A549 (cell line): ENCODE data around the gene TSFM. TPM values are rescaled to one million over a fixed set of nuclear protein-coding genes. Genes with fewer than 3 reads are reported as not detected.

Experiments
- ATAC-seq, 2 experiments: fragments of 200-7000 bp in 1 of 2; fragments of >200 bp in 1 of 2; cut with Nextera tagmentation in 1 of 2; cut with Tn5 transposase in 1 of 2; 3 replicates each; pipeline versions ENCODE4 v1.8.0 to v1.9.1; 2018 to 2020; ENCODE audit warnings: mild to moderate bottlenecking in 1 of 2, moderate library complexity in 1 of 2
- CTCF ChIA-PET: fragments of 300-600 bp; sonication (Branson Sonifier 250); formaldehyde crosslinking; extraction: SDS; loops from one replicate; lab custom pipeline; 2021; ENCODE audit warnings: antibody characterized with exemption, inconsistent platforms; lab: Yijun Ruan, JAX
- POLR2A ChIA-PET: fragments of 350-600 bp; formaldehyde crosslinking; extraction: SDS; loops from one replicate; lab custom pipeline; 2021; ENCODE audit warnings: antibody characterized with exemption, inconsistent platforms; lab: Yijun Ruan, JAX
- DNase-seq, 2 experiments: peaks; one replicate each; pipeline versions ENCODE4 v3.0.0 to v3.0.0-alpha.2; 2011 to 2016; ENCODE audit warnings: low read depth in 1 of 2, low spot score in 1 of 2
- FAIRE-seq: peaks from 2 replicates; lab custom pipeline; 2011; peaks lifted over from hg19 to GRCh38; lab: Jason Lieb, UNC
- H3K27ac ChIP-seq, 2 experiments: fragments of >200 bp; sonication (Bioruptor Twin); formaldehyde crosslinking; 3 replicates each; pipeline ENCODE4 v1.5.1; 2016 to 2017
- H3K4me1 ChIP-seq: fragments of >200 bp; sonication (Bioruptor Twin); formaldehyde crosslinking; 3 replicates; pipeline ENCODE4 v1.6.1; 2016
- H3K4me2 ChIP-seq: fragments of >200 bp; sonication (Bioruptor Twin); formaldehyde crosslinking; 3 replicates; pipeline ENCODE4 v1.6.1; 2016
- H3K4me3 ChIP-seq: fragments of >200 bp; sonication (Bioruptor Twin); formaldehyde crosslinking; 3 replicates; pipeline ENCODE4 v1.5.1; 2016
- H3K9me3 ChIP-seq: fragments of >200 bp; sonication (Bioruptor Twin); formaldehyde crosslinking; 3 replicates; pipeline ENCODE4 v1.6.1; 2016
- BHLHE40 ChIP-seq: IDR thresholded peaks from 2 replicates; pipeline ENCODE4 v1.6.1; 2012; ENCODE audit warnings: low read depth, low read length, inconsistent platforms
- CEBPB ChIP-seq, 2 experiments: fragments of >200 bp in 1 of 2; sonication (Bioruptor Twin) in 1 of 2; formaldehyde crosslinking in 1 of 2; IDR thresholded peaks; 2 replicates each; pipeline ENCODE4 v1.6.1; 2012 to 2016
- CTCF ChIP-seq: fragments of >200 bp; sonication (Bioruptor Twin); formaldehyde crosslinking; IDR thresholded peaks from 3 replicates; pipeline ENCODE4 v1.5.1; 2016
- EHMT2 ChIP-seq: fragments of 200-600 bp; sonication (generic); IDR thresholded peaks from 2 replicates; pipeline ENCODE4 v1.6.1; 2016; ENCODE audit warnings: antibody characterized with exemption, low read depth, mild to moderate bottlenecking, moderate library complexity
- FOSB ChIP-seq: fragments of 250-450 bp; sonication (Bioruptor Pico); IDR thresholded peaks from 2 replicates; pipeline ENCODE4 v1.5.0; 2020; ENCODE audit warnings: mild to moderate bottlenecking, moderate library complexity
- HOXA7 ChIP-seq: fragments of 250-450 bp; sonication (Bioruptor Pico); IDR thresholded peaks from 2 replicates; pipeline ENCODE4 v1.5.0; 2020; ENCODE audit warnings: mild to moderate bottlenecking, moderate library complexity
- HOXB5 ChIP-seq: fragments of 250-450 bp; sonication (Bioruptor Pico); IDR thresholded peaks from 2 replicates; pipeline ENCODE4 v1.5.0; 2020; ENCODE audit warnings: mild to moderate bottlenecking, moderate library complexity
- JUN ChIP-seq, 2 experiments: fragments of >200 bp; sonication (Bioruptor Twin); formaldehyde crosslinking; IDR thresholded peaks; 2 replicates in 1 of 2; 3 replicates in 1 of 2; pipeline ENCODE4 v1.6.1; 2016 to 2017
- MAZ ChIP-seq: fragments of 150-350 bp; IDR thresholded peaks from 2 replicates; pipeline ENCODE4 v1.6.1; 2014; ENCODE audit warnings: antibody characterized with exemption, low read depth, low read length, borderline replicate concordance
- MYC ChIP-seq: IDR thresholded peaks from 2 replicates; pipeline ENCODE4 v1.6.1; 2012; ENCODE audit warnings: mild to moderate bottlenecking, inconsistent platforms, low read length, improper control_type of control experiment, borderline replicate concordance
- NR3C1 ChIP-seq: fragments of >200 bp; sonication (Bioruptor Twin); formaldehyde crosslinking; IDR thresholded peaks from 3 replicates; pipeline ENCODE4 v1.6.1; 2017
- POLR2AphosphoS2 ChIP-seq: conservative IDR thresholded peaks from 2 replicates; pipeline ENCODE4 v1.6.1; 2012; ENCODE audit warnings: low read length, improper control_type of control experiment, inconsistent platforms
- RARB ChIP-seq: fragments of 250-450 bp; sonication (Bioruptor Pico); IDR thresholded peaks from 2 replicates; pipeline ENCODE4 v1.8.0; 2021; ENCODE audit warnings: mild to moderate bottlenecking, moderate library complexity
- RCOR1 ChIP-seq: fragments of 150-350 bp; IDR thresholded peaks from 2 replicates; pipeline ENCODE4 v1.6.1; 2014; ENCODE audit warnings: antibody characterized with exemption, low read length, low read depth
- TFCP2L1 ChIP-seq: fragments of 250-450 bp; sonication (Bioruptor Pico); IDR thresholded peaks from 2 replicates; pipeline ENCODE4 v1.5.0; 2021; ENCODE audit warnings: mild to moderate bottlenecking
- TP53 ChIP-seq: fragments of 250-450 bp; sonication (Bioruptor Pico); IDR thresholded peaks from 2 replicates; pipeline ENCODE4 v1.5.0; 2021; ENCODE audit warnings: mild to moderate bottlenecking, moderate library complexity
- WGBS: methylation state at CpG from one replicate; pipeline ENCODE4 v1.1.6; 2017; ENCODE audit errors: missing lambda C conversion rate; 5-methylcytosine and 5-hydroxymethylcytosine counted together
- polyA plus RNA-seq, 4 experiments: library from polyadenylated mRNA; depleted of rRNA in 3 of 4; stranded (reverse); fragments of >200 nt; fragmentation: RNase III in 1 of 4; extraction: RNeasy Plus Mini Kit Qiagen cat#74134 plus additional on column Dnase treatment in 1 of 4; gene quantifications; 2 replicates in 3 of 4; 3 replicates in 1 of 4; pipeline ENCODE4 v1.2.3, GENCODE V29; 2011 to 2017

The TSFM gene
- polyA plus RNA-seq, 2 of the 4 experiments (the other 2 are of a cell fraction): 31.7 to 60.2 TPM

DNA sequence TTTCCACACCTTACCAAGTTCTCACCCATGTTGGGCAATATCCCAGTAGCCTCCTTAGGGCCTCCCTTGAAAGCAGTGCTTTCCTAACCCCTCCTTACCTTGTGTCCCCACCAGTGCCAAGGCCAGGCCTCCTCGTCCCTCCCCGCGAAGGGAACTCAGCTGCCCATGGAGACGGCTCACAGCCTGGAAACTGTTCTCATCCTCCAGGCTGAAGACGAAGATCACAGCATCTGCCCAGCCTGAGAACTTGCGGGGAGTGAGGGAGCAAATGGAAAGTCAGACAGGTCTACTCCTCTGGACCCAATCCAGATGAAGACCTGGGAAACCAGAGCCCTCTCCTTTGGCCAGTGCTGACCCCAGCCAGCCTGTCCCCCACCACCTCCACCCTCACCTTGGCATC is 48.7 kb upstream of the TSFM start:
- FAIRE-seq (no peak), DNase-seq (no peak), ATAC-seq (no peak)
- no peak overlapping the region for H3K4me3 ChIP-seq
- no peaks in the 10 kb centered on the region for H3K9me3 ChIP-seq
- ChIA-PET CTCF (interaction anchor here (1.0 to 10.7 kb wide), 7 partner anchors 10 to 181 kb away, joined by 3 to 242 read pairs (median 3); partner anchors contain the start of genes B4GALNT1 and TSPAN31), POLR2A (interaction anchor here (0.5 kb wide), 1 partner anchor 171 kb away, joined by 4 read pairs; no protein-coding TSS in a partner anchor)
- peaks cover 25% of the 10 kb centered on the region for H3K4me1 ChIP-seq
- no peak for TF ChIP-seq RCOR1
- H3K4me2 ChIP-seq: no peak overlapping the region
- H3K27ac ChIP-seq: no peak overlapping the region
- WGBS: 63% methylated on average over 6 of the region's 6 CpGs

GRCh38 chr12:57734591-57734990 is 48.0 kb upstream of the TSFM start:
- Histone ChIP-seq H3K9me3 (no peaks in the 10 kb centered on the region), H3K4me1 (peaks cover 27% of the 10 kb centered on the region), H3K4me3 (no peak overlapping the region), H3K4me2 (no peak overlapping the region)
- FAIRE-seq: no peak
- no peak for DNase-seq
- no peak for ATAC-seq
- ChIA-PET POLR2A (interaction anchor here (1.9 kb wide), 1 partner anchor 8 kb away, joined by 14 read pairs; no protein-coding TSS in a partner anchor), CTCF (interaction anchor here (1.0 to 10.7 kb wide), 7 partner anchors 10 to 151 kb away, joined by 3 to 242 read pairs (median 8); partner anchors contain the start of genes B4GALNT1, OS9 and TSPAN31)
- TF ChIP-seq JUN (IDR thresholded peaks at IDR 0.05): no peak
- no peak for TF ChIP-seq HOXB5 (CRISPR knock-in tag)
- no peak for TF ChIP-seq BHLHE40
- no peak for TF ChIP-seq RARB (CRISPR knock-in tag)
- no peak for TF ChIP-seq TFCP2L1
- no peak for TF ChIP-seq CEBPB (IDR thresholded peaks at IDR 0.05)
- no peak for TF ChIP-seq MYC
- no peak for TF ChIP-seq NR3C1
- no peak for TF ChIP-seq POLR2AphosphoS2
- TF ChIP-seq, all 56 proteins: peak for 0
- H3K27ac ChIP-seq: no peak overlapping the region
- 51% methylated on average over 4 of the region's 4 CpGs for WGBS

GRCh38 chr12:57735198-57735855 is 47.3 kb upstream of the TSFM start:
- Histone ChIP-seq H3K4me1 (peaks cover 27% of the 10 kb centered on the region), H3K4me2 (peak overlapping the region; percentile 100), H3K27ac (no peak overlapping the region), H3K4me3 (peak overlapping the region; percentile 60; the same call in 2 of the 3 replicates), H3K9me3 (no peaks in the 10 kb centered on the region)
- CTCF ChIA-PET: interaction anchor here (0.6 to 10.7 kb wide), 21 partner anchors 9 to 275 kb away, joined by 3 to 242 read pairs (median 4); partner anchors contain the start of genes B4GALNT1, OS9, PIP4K2C and TSPAN31
- ATAC-seq (peak; percentile 0 to 3; a peak in 3 of 6 replicates), FAIRE-seq (no peak), DNase-seq (no peak)
- WGBS: 43% methylated on average over 8 of the region's 8 CpGs
- TF ChIP-seq NR3C1 (no peak), TP53 (CRISPR knock-in tag) (no peak), HOXA7 (CRISPR knock-in tag) (no peak), MAZ (no peak), CTCF (no peak), JUN (IDR thresholded peaks at IDR 0.05) (no peak), FOSB (CRISPR knock-in tag) (no peak), EHMT2 (no peak)
- POLR2A ChIA-PET: interaction anchor here (0.6 to 1.9 kb wide), 4 partner anchors 9 to 129 kb away, joined by 3 to 14 read pairs (median 3); no protein-coding TSS in a partner anchor
